GM23248 (cell line): ENCODE data around the gene MDM4.
"Not testable (repeated sequence)": the region's sequence is repeated elsewhere in the genome, so short reads cannot be mapped to it uniquely, and the experiment has no call there.

Experiments
- EZH2 ChIP-seq: fragments of 200-600 bp; sonication (generic); IDR thresholded peaks from 2 replicates; pipeline ENCODE4 v1.6.1; 2018; ENCODE audit warnings: antibody characterized with exemption, mild to moderate bottlenecking; ENCODE audit not compliant: insufficient read depth, poor library complexity, severe bottlenecking
- EZH2phosphoT487 ChIP-seq: fragments of 200-600 bp; sonication (generic); IDR thresholded peaks from 2 replicates; pipeline ENCODE4 v1.6.1; 2018; ENCODE audit warnings: antibody characterized with exemption, moderate library complexity, mild to moderate bottlenecking, low read depth; ENCODE audit not compliant: insufficient read depth

- TF ChIP-seq EZH2phosphoT487, EZH2: not testable (repeated sequence)
Observed at GRCh38 chr1:204560002-204560401, 43.8 kb downstream of the MDM4 start.
